HCT116 (cell line): ENCODE results near the gene MYO7A. TPM values are rescaled to one million over a fixed set of nuclear protein-coding genes. Genes with fewer than 3 reads are reported as not detected.

Experiments used
- ATAC-seq: fragments of 200-7000 bp; cut with Tn5 transposase; 2 replicates; pipeline ENCODE4 v1.9.1; 2020; ENCODE audit warnings: mild to moderate bottlenecking, moderate library complexity
- BruUV-seq: library from RNA; stranded (reverse); fragments of 400-500 nt; replicated peaks from 2 replicates; lab custom pipeline; 2021; lab: Mats Ljungman, UMichigan
- CTCF ChIA-PET: fragments of 300-600 bp; sonication (Branson Sonifier 250); formaldehyde crosslinking; loops from one replicate; lab custom pipeline; 2021; ENCODE audit warnings: antibody characterized with exemption; lab: Charles Lee
- POLR2A ChIA-PET: fragments of 300-600, 350-600 bp; sonication (Branson Sonifier 250); formaldehyde crosslinking; loops from one replicate; lab custom pipeline; 2021; ENCODE audit warnings: antibody characterized with exemption; lab: Charles Lee
- RAD21 ChIA-PET, 2 experiments: fragments of 300-600 bp; sonication (Branson Sonifier 250); formaldehyde crosslinking; loops; one replicate each; lab custom pipeline; 2023; ENCODE audit warnings: low total read pairs in 2 of 2; ENCODE audit not compliant: uncharacterized antibody in 2 of 2, unreplicated experiment in 2 of 2, low non-redundant PET in 1 of 2; lab: Charles Lee
- DNase-seq: peaks from one replicate; pipeline ENCODE4 v3.0.0-alpha.2; 2010; ENCODE audit warnings: low read depth, low spot score
- H2AFZ ChIP-seq: fragments of 200-600 bp; shearing (Covaris generic), sonication (generic); 2 replicates; pipeline ENCODE4 v1.6.1; 2017; ENCODE audit warnings: low read depth, mixed run types, mixed read lengths, antibody characterized with exemption, low read length; ENCODE audit not compliant: poor library complexity, severe bottlenecking
- H3K27ac ChIP-seq: 2 replicates; pipeline ENCODE4 v1.5.1; 2012; ENCODE audit warnings: low read depth, low read length
- H3K27me3 ChIP-seq: fragments of 200-600 bp; sonication (generic); 2 replicates; pipeline ENCODE4 v1.6.1; 2016; ENCODE audit warnings: mixed run types, low read length, mixed read lengths; ENCODE audit not compliant: insufficient read depth
- H3K36me3 ChIP-seq, 2 experiments: fragments of 200-500 bp in 1 of 2; fragments of 200-600 bp in 1 of 2; sonication (Bioruptor generic) in 1 of 2; sonication (generic) in 1 of 2; 2 replicates each; pipeline versions ENCODE4 v1.5.1 to v1.6.1; 2014 to 2016; ENCODE audit warnings: low read length in 2 of 2, inconsistent platforms in 1 of 2, mixed read lengths in 1 of 2, mixed run types in 1 of 2; ENCODE audit not compliant: insufficient read depth in 2 of 2, control insufficient read depth in 1 of 2
- H3K4me1 ChIP-seq, 2 experiments: fragments of 200-600 bp in 1 of 2; sonication (generic) in 1 of 2; 2 replicates each; pipeline versions ENCODE4 v1.5.1 to v1.6.1; 2012 to 2017; ENCODE audit warnings: low read length in 2 of 2, inconsistent platforms in 1 of 2, mild to moderate bottlenecking in 1 of 2, mixed read lengths in 1 of 2, mixed run types in 1 of 2, moderate library complexity in 1 of 2; ENCODE audit not compliant: insufficient read depth in 2 of 2, control insufficient read depth in 1 of 2
- H3K4me2 ChIP-seq: fragments of 200-600 bp; sonication (generic); 2 replicates; pipeline ENCODE4 v1.6.1; 2017; ENCODE audit warnings: mixed run types, low read length, mixed read lengths
- H3K4me3 ChIP-seq, 2 experiments: fragments of 200-600 bp in 1 of 2; sonication (generic) in 1 of 2; replicated peaks in 1 of 2; 2 replicates each; pipeline ENCODE4 v1.5.1; 2011 to 2016; ENCODE audit warnings: low read length in 2 of 2, control low read depth in 1 of 2, low read depth in 1 of 2, mild to moderate bottlenecking in 1 of 2, mixed read lengths in 1 of 2, mixed run types in 1 of 2
- H3K79me2 ChIP-seq: fragments of 200-600 bp; sonication (generic); 2 replicates; pipeline ENCODE4 v1.6.1; 2017; ENCODE audit warnings: mild to moderate bottlenecking, mixed run types, low read length, moderate library complexity, mixed read lengths; ENCODE audit not compliant: insufficient read depth
- H3K9ac ChIP-seq: fragments of 200-600 bp; sonication (generic); 2 replicates; pipeline ENCODE4 v1.6.1; 2016; ENCODE audit warnings: low read length, mixed read lengths
- H3K9me2 ChIP-seq: fragments of 200-600 bp; sonication (generic), shearing (Covaris generic); 2 replicates; pipeline ENCODE4 v1.6.1; 2017; ENCODE audit warnings: mixed run types, mild to moderate bottlenecking, moderate library complexity; ENCODE audit not compliant: insufficient read depth
- H3K9me3 ChIP-seq, 2 experiments: fragments of 200-500 bp in 1 of 2; fragments of 200-600 bp in 1 of 2; sonication (Bioruptor generic) in 1 of 2; sonication (generic) in 1 of 2; 2 replicates each; pipeline ENCODE4 v1.6.1; 2014 to 2017; ENCODE audit warnings: low read length in 2 of 2, mixed read lengths in 2 of 2, inconsistent platforms in 1 of 2, low read depth in 1 of 2, mild to moderate bottlenecking in 1 of 2, mixed run types in 1 of 2, moderate library complexity in 1 of 2; ENCODE audit not compliant: control insufficient read depth in 1 of 2, insufficient read depth in 1 of 2
- H4K20me1 ChIP-seq: fragments of 200-600 bp; sonication (generic), shearing (Covaris generic); 2 replicates; pipeline ENCODE4 v1.6.1; 2017; ENCODE audit warnings: mixed run types, mild to moderate bottlenecking, moderate library complexity; ENCODE audit not compliant: insufficient read depth
- CTCF ChIP-seq, 3 experiments: fragments of 200-600 bp in 1 of 3; sonication (generic) in 1 of 3; IDR thresholded peaks in 2 of 3; conservative IDR thresholded peaks in 1 of 3; 2 replicates each; pipeline ENCODE4 v1.5.1; 2012 to 2017; ENCODE audit warnings: low read depth in 2 of 3, low read length in 2 of 3, antibody characterized with exemption in 1 of 3, borderline replicate concordance in 1 of 3, control low read depth in 1 of 3, mild to moderate bottlenecking in 1 of 3, mixed read lengths in 1 of 3, mixed run types in 1 of 3, moderate library complexity in 1 of 3; ENCODE audit not compliant: insufficient read depth in 1 of 3
- RAD21 ChIP-seq: IDR thresholded peaks from 2 replicates; pipeline ENCODE4 v1.6.1; 2012; ENCODE audit warnings: low read depth, mild to moderate bottlenecking
- intact Hi-C: fragments of 100-400 bp; cut with micrococcal nuclease; formaldehyde crosslinking; loops from 2 replicates; pipeline ENCODE4 v1.10.0; 2022
- total RNA-seq: library from RNA; stranded (reverse); gene quantifications from one replicate; pipeline ENCODE4 v1.2.1, GENCODE V29; 2021; ENCODE audit not compliant: unreplicated experiment

MYO7A gene
- total RNA-seq, 1 experiment from 2014 or later: 1.8 TPM

DNA sequence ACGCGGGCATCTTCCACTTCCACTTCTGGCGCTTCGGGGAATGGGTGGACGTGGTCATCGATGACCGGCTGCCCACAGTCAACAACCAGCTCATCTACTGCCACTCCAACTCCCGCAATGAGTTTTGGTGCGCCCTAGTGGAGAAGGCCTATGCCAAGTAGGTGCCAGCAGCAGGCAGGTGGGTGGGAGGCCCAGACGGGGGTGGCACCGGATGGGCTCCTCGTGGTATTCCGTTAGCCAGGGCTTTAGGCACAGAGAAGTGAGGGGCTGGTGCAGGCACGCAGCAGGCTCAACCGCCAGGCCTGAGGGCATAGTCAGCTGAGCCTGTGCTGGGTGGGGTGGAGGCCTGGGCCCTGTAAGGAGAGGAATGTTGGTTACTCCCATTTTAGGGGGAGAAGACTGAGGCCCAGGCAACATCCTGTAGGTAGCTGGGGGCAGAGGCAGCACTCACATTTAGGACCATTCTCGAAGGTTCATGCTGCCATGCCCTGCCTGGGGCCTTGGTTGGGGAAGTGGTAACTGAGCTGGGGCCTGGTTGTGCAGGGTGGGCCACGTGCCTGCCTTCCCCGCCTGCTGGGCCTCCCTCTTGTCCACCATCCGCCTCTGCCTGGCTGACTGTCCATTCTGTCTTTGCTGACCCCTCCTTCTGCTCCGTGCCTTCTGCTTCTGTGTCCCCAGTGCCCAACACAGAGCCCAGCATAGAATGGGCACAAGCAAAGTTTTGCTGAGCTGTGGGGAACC is 15.2 kb upstream of the MYO7A start:
- BruUV-seq: no TSS peak
- no peaks in the 10 kb centered on the region for H4K20me1 ChIP-seq
- H3K4me1 ChIP-seq: peaks cover 32 to 48% of the 10 kb centered on the region in 2 experiments
- no peaks in the 10 kb centered on the region for H3K79me2 ChIP-seq
- peak overlapping the region; percentile 37 for H3K4me2 ChIP-seq
- peak overlapping the region; percentile 3; the same call in 1 of the 2 replicates for H3K9ac ChIP-seq
- DNase-seq: no peak
- H2AFZ ChIP-seq: no peak overlapping the region
- ChIA-PET RAD21 (interaction anchor here in 1 of 2 experiments (0.7 to 1.3 kb wide), 2 partner anchors 65 to 92 kb away, joined by 4 to 6 read pairs; no protein-coding TSS in a partner anchor), CTCF (interaction anchor here (1.0 to 2.1 kb wide), 7 partner anchors 9 to 65 kb away, joined by 3 to 14 read pairs (median 6); no protein-coding TSS in a partner anchor)
- H3K27me3 ChIP-seq: no peaks in the 10 kb centered on the region
- no peaks in the 10 kb centered on the region for H3K9me2 ChIP-seq
- TF ChIP-seq CTCF (IDR thresholded peaks at IDR 0.05 in 2 of 3, conservative IDR thresholded peaks at IDR 0.05 in 1 of 3; ENCODE audit: borderline replicate concordance in 1 of 3, insufficient read depth in 1 of 3, low read depth in 2 of 3, low read length in 2 of 3): peak in 1 of 3 experiments; percentile 14; a peak in 2 of 6 replicates
- no peak for TF ChIP-seq RAD21
- TF ChIP-seq, all 23 proteins: peak for 1
- H3K4me3 ChIP-seq: no peak overlapping the region
- intact Hi-C loops: loop anchor here (1.0 kb wide), 1 partner anchor 66 kb away; no protein-coding TSS in a partner anchor
- H3K27ac ChIP-seq: peak overlapping the region; percentile 11; the same call in 1 of the 2 replicates
- H3K9me3 ChIP-seq: no peaks in the 10 kb centered on the region
- POLR2A ChIA-PET: interaction anchor here (0.7 kb wide), 2 partner anchors 39 to 46 kb away, joined by 3 read pairs; no protein-coding TSS in a partner anchor
- H3K36me3 ChIP-seq: no peaks in the 10 kb centered on the region
- no peak for ATAC-seq
